Keratinocyte (primary cell): Measurements from ENCODE around the gene C13orf42. TPM values are rescaled to one million over a fixed set of nuclear protein-coding genes. Genes with fewer than 3 reads are reported as not detected.

Source experiments
- DNase-seq: peaks from one replicate; pipeline ENCODE4 v3.0.0-alpha.2; 2011; ENCODE audit warnings: low read depth, missing footprints, low spot score
- FAIRE-seq: peaks from 2 replicates; lab custom pipeline; 2011; peaks lifted over from hg19 to GRCh38; lab: Jason Lieb, UNC
- H2AFZ ChIP-seq: 2 replicates; pipeline ENCODE4 v1.6.0; 2012; ENCODE audit warnings: low read length, control low read depth, inconsistent platforms; ENCODE audit not compliant: control insufficient read depth
- H3K27ac ChIP-seq: 2 replicates; pipeline ENCODE4 v1.5.1; 2011; ENCODE audit warnings: low read length; ENCODE audit not compliant: control insufficient read depth, insufficient read depth
- H3K27me3 ChIP-seq: 3 replicates; pipeline ENCODE4 v1.6.0; 2011; ENCODE audit warnings: low read length; ENCODE audit not compliant: control insufficient read depth, insufficient read depth; ENCODE audit errors: extremely low read depth
- H3K36me3 ChIP-seq, 2 experiments: 2 replicates in 1 of 2; 3 replicates in 1 of 2; pipeline ENCODE4 v1.5.1; 2011; ENCODE audit warnings: low read length in 2 of 2, mild to moderate bottlenecking in 1 of 2; ENCODE audit not compliant: control insufficient read depth in 2 of 2, insufficient read depth in 2 of 2; ENCODE audit errors: extremely low read depth in 1 of 2
- H3K4me1 ChIP-seq: 3 replicates; pipeline ENCODE4 v1.5.1; 2011; ENCODE audit warnings: low read length; ENCODE audit not compliant: control insufficient read depth, insufficient read depth; ENCODE audit errors: extremely low read depth
- H3K4me2 ChIP-seq: 3 replicates; pipeline ENCODE4 v1.6.0; 2011; ENCODE audit warnings: low read depth, low read length; ENCODE audit not compliant: control insufficient read depth, insufficient read depth; ENCODE audit errors: extremely low read depth
- H3K4me3 ChIP-seq, 3 experiments: fragments of 200-600 bp in 1 of 3; sonication (generic) in 1 of 3; 2 replicates in 2 of 3; 3 replicates in 1 of 3; pipeline ENCODE4 v1.5.1; 2011 to 2016; ENCODE audit warnings: low read length in 3 of 3, mild to moderate bottlenecking in 3 of 3, control low read depth in 2 of 3, inconsistent platforms in 1 of 3, low read depth in 1 of 3, mixed read lengths in 1 of 3, mixed run types in 1 of 3, moderate library complexity in 1 of 3; ENCODE audit not compliant: control insufficient read depth in 2 of 3, insufficient read depth in 2 of 3; ENCODE audit errors: extremely low read depth in 1 of 3
- H3K79me2 ChIP-seq: 2 replicates; pipeline ENCODE4 v1.6.0; 2012; ENCODE audit warnings: low read length; ENCODE audit not compliant: control insufficient read depth, insufficient read depth
- H3K9ac ChIP-seq: 3 replicates; pipeline ENCODE4 v1.6.0; 2011; ENCODE audit warnings: low read length; ENCODE audit not compliant: control insufficient read depth, insufficient read depth; ENCODE audit errors: extremely low read depth
- H3K9me1 ChIP-seq: 3 replicates; pipeline ENCODE4 v1.6.0; 2011; ENCODE audit warnings: low read length; ENCODE audit not compliant: control insufficient read depth, insufficient read depth; ENCODE audit errors: extremely low read depth
- H3K9me3 ChIP-seq: 2 replicates; pipeline ENCODE4 v1.5.1; 2012; ENCODE audit warnings: low read depth, low read length; ENCODE audit not compliant: control insufficient read depth
- H4K20me1 ChIP-seq: 3 replicates; pipeline ENCODE4 v1.6.0; 2011; ENCODE audit warnings: low read length; ENCODE audit not compliant: control insufficient read depth, insufficient read depth; ENCODE audit errors: extremely low read depth
- CTCF ChIP-seq, 3 experiments: IDR thresholded peaks in 1 of 3; conservative IDR thresholded peaks in 1 of 3; optimal IDR thresholded peaks in 1 of 3; 2 replicates in 2 of 3; 3 replicates in 1 of 3; pipeline versions ENCODE3 to v1.5.1; 2011; ENCODE audit warnings: low read length in 3 of 3, mild to moderate bottlenecking in 3 of 3, moderate library complexity in 2 of 3, control low read depth in 1 of 3, inconsistent platforms in 1 of 3; ENCODE audit not compliant: insufficient read depth in 2 of 3; ENCODE audit errors: extremely low read depth in 1 of 3
- EZH2 ChIP-seq: IDR thresholded peaks from one replicate; pipeline ENCODE4 v1.6.1; 2012; ENCODE audit warnings: inconsistent platforms, mild to moderate bottlenecking, low read length, moderate library complexity
- dilution Hi-C: fragments of 300-500 bp; cut with MboI; formaldehyde crosslinking; loops from one replicate; pipeline ENCODE4 v1.7.0; 2020; ENCODE audit warnings: low sequenced_read_pairs; ENCODE audit not compliant: extremely low pct_ligation_motif_present
- polyA plus RNA-seq, 5 experiments: library from polyadenylated mRNA; depleted of rRNA in 3 of 5; stranded (reverse) in 3 of 5; stranded (forward) in 1 of 5; unstranded in 1 of 5; fragments of >200 nt; gene quantifications; 1 replicate in 1 of 5; 2 replicates in 3 of 5; 3 replicates in 1 of 5; pipeline versions ENCODE4 v1.2.1 to v1.2.3, GENCODE V29; 2011 to 2012; ENCODE audit warnings: missing spikeins in 2 of 5, low read depth in 1 of 5, low replicate concordance in 1 of 5

The C13orf42 gene
- polyA plus RNA-seq, 1 donor (not counting 4 experiments of a cell fraction or from before 2014, with no cell fraction given) = not detected

- H3K4me1 ChIP-seq = no peaks in the 10 kb centered on the region
- no peak overlapping the region for H2AFZ ChIP-seq
- H3K27me3 ChIP-seq = peaks cover 4% of the 10 kb centered on the region
- dilution Hi-C loops = no loop called here
- no peaks in the 10 kb centered on the region for H3K79me2 ChIP-seq
- no peak for TF ChIP-seq CTCF (optimal IDR thresholded peaks at IDR 0.05 in 1 of 3, IDR thresholded peaks at IDR 0.05 in 1 of 3, conservative IDR thresholded peaks at IDR 0.05 in 1 of 3; ENCODE audit: extremely low read depth in 1 of 3, insufficient read depth in 2 of 3, low read length in 3 of 3)
- no peak for TF ChIP-seq EZH2
- no peak for DNase-seq
- H3K4me3 ChIP-seq = no peak overlapping the region
- H3K36me3 ChIP-seq = no peaks in the 10 kb centered on the region
- no peak overlapping the region for H3K9ac ChIP-seq
- no peak overlapping the region for H3K4me2 ChIP-seq
- H3K9me1 ChIP-seq = no peaks in the 10 kb centered on the region
- no peaks in the 10 kb centered on the region for H4K20me1 ChIP-seq
- no peak for FAIRE-seq
- H3K9me3 ChIP-seq = no peaks in the 10 kb centered on the region
- H3K27ac ChIP-seq = no peak overlapping the region
These were observed 26.2 kb upstream of the C13orf42 start for GRCh38 chr13:51137250-51137649.

- no peak for DNase-seq
- TF ChIP-seq EZH2 (no peak), CTCF (optimal IDR thresholded peaks at IDR 0.05 in 1 of 3, IDR thresholded peaks at IDR 0.05 in 1 of 3, conservative IDR thresholded peaks at IDR 0.05 in 1 of 3; ENCODE audit: extremely low read depth in 1 of 3, insufficient read depth in 2 of 3, low read length in 3 of 3) (no peak)
- Histone ChIP-seq H3K36me3 (no peaks in the 10 kb centered on the region), H3K79me2 (no peaks in the 10 kb centered on the region), H3K4me3 (no peak overlapping the region), H3K4me2 (no peak overlapping the region), H3K9me3 (no peaks in the 10 kb centered on the region), H2AFZ (no peak overlapping the region), H3K27me3 (peaks cover 4% of the 10 kb centered on the region), H4K20me1 (no peaks in the 10 kb centered on the region), H3K27ac (no peak overlapping the region), H3K9ac (no peak overlapping the region), H3K9me1 (no peaks in the 10 kb centered on the region), H3K4me1 (no peaks in the 10 kb centered on the region)
- FAIRE-seq = no peak
- dilution Hi-C loops = no loop called here
These were observed 25.4 kb upstream of the C13orf42 start for GRCh38 chr13:51136276-51136980.
